Measurements from ENCODE around the gene PDIK1L. TPM values are rescaled to one million over a fixed set of nuclear protein-coding genes. Genes with fewer than 3 reads are reported as not detected.

PDIK1L gene
- total RNA-seq, 1 donor from 2014 or later = 3.1 TPM

DNA sequence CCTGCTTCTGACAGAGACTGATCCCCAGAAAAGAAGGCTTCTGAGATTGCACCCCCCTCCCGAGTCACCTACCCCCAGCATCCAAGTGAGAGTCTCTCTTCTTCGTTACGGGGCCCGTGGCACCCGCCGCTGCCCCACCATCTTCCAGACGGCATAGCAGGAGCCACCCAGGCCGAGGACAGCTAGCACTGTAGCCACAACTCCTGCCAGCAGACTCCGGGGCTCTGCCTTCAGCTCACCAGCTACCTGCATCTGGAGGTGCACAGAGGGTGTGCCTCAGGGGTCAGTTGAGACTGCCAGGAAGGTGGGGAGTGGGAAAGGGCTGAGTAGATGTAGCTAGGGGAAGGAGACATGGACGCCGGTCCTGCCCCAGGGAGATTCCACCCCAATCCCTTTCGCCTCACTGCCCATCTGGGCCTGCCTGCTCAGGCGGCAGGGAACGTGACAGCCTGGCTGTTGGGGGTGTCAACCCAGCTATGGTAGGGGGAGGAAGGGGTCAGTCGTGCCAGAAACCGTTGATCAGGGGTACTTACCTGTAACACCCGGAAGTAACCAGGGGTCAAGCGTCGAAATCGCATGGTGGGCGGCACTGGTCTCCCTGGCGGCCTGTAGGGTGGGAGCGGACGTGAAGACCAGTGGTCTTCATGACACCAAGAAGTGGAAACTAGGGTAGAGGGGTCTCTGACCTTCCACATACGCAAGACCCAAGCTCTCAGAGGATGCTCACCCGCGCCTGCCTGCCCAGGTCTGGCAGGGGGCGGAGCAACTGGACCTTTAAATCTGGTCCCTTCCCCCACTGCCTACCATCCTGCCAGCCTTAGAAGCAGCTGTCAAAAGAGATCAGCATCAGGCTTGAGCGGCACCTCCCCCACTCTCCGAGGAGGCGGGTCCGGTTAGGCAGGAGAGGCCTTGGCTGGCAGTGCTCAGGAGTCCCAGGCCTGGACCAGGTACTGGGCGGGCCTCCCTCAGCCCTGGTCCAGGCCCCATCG is 59.8 kb downstream of the PDIK1L start, which contains the start of gene ZNF593OS:
Gene ZNF593OS, minus strand, starts transcription at position 749 of the 989 bp plus-strand sequence. Its CDS starts 171 bp downstream, at position 578.
- Histone ChIP-seq H3K9ac (ENCODE audit: low read length) (peak within 1 kb of the TSS; percentile 94), H3K9me3 (ENCODE audit: insufficient read depth, low read depth, low read length) (no peaks in the 10 kb centered on the region), H3K4me1 (ENCODE audit: insufficient read depth, low read length) (peaks cover 13% of the 10 kb centered on the region), H3K27ac (ENCODE audit: low read depth, low read length) (no peak within 1 kb of the TSS), H3K4me2 (ENCODE audit: low read length) (peak within 1 kb of the TSS; percentile 88), H2AFZ (ENCODE audit: low read depth, low read length) (no peak within 1 kb of the TSS), H3K4me3 (ENCODE audit: insufficient read depth, low read depth, low read length) (peak within 1 kb of the TSS; percentile 68), H4K20me1 (ENCODE audit: insufficient read depth, low read length) (no peaks in the 10 kb centered on the region), H3K36me3 (ENCODE audit: insufficient read depth, low read length) (no peaks in the 10 kb centered on the region), H3K79me2 (ENCODE audit: insufficient read depth, low read length) (peaks cover 20% of the 10 kb centered on the region), H3K27me3 (ENCODE audit: insufficient read depth, low read length) (no peaks in the 10 kb centered on the region)
- H3K27ac Mint-ChIP-seq (ENCODE audit: unreplicated experiment) = no peak within 1 kb of the TSS
- H3K9me3 Mint-ChIP-seq (ENCODE audit: unreplicated experiment) = no peaks in the 10 kb centered on the region
- H3K4me1 Mint-ChIP-seq (ENCODE audit: low read depth, unreplicated experiment) = no peaks in the 10 kb centered on the region
- DNase-seq (ENCODE audit: low read depth) (no peak), FAIRE-seq (no peak)
- H3K27me3 Mint-ChIP-seq (ENCODE audit: low read depth, unreplicated experiment) = no peaks in the 10 kb centered on the region
- H3K36me3 Mint-ChIP-seq (ENCODE audit: low read depth, unreplicated experiment) = no peaks in the 10 kb centered on the region
- peak within 1 kb of the TSS; percentile 89 for H3K4me3 Mint-ChIP-seq (ENCODE audit: unreplicated experiment)
- TF ChIP-seq EZH2 (IDR thresholded peaks at IDR 0.05; ENCODE audit: insufficient read depth, low read length) (no peak), CTCF (IDR thresholded peaks at IDR 0.05; ENCODE audit: insufficient read depth, low read depth, low read length) (no peak)

Other genes starting within 250 kb of the PDIK1L start
- 14.5 and 15.1 TPM in 2 replicates for gene PAQR7, start 236.1 kb upstream of the PDIK1L start, total RNA-seq
- 130 and 173 TPM in 2 replicates for gene STMN1, start 205.4 kb upstream of the PDIK1L start, total RNA-seq
- 13.6 and 14.1 TPM in 2 replicates for gene PAFAH2, start 113.8 kb upstream of the PDIK1L start, total RNA-seq
- gene EXTL1, start 90.0 kb upstream of the PDIK1L start, total RNA-seq = 26.4 and 39.9 TPM in 2 replicates
- not detected in 2 replicates for gene SLC30A2, start 65.7 kb upstream of the PDIK1L start, total RNA-seq
- not detected in 2 replicates for gene TRIM63, start 44.2 kb upstream of the PDIK1L start, total RNA-seq
- 0.70 and 0.77 TPM in 2 replicates for gene FAM110D, start 47.3 kb downstream of the PDIK1L start, total RNA-seq
- not detected in 2 replicates for gene C1orf232, start 57.1 kb downstream of the PDIK1L start, total RNA-seq
- gene ZNF593, start 58.1 kb downstream of the PDIK1L start, total RNA-seq = 34.4 and 37.6 TPM in 2 replicates
- not detected in 2 replicates for gene ZNF593OS, start 60.0 kb downstream of the PDIK1L start, total RNA-seq
- 4.2 and 5.0 TPM in 2 replicates for gene CNKSR1, start 65.7 kb downstream of the PDIK1L start, total RNA-seq
- gene CATSPER4, start 78.8 kb downstream of the PDIK1L start, total RNA-seq = not detected in 2 replicates
- gene CEP85, start 122.4 kb downstream of the PDIK1L start, total RNA-seq = 10.2 and 10.5 TPM in 2 replicates
- gene SH3BGRL3, start 168.3 kb downstream of the PDIK1L start, total RNA-seq = 301 and 324 TPM in 2 replicates
- 12.8 and 13.7 TPM in 2 replicates for gene UBXN11, start 194.8 kb downstream of the PDIK1L start, total RNA-seq
- 1.9 TPM in 1 of 2 replicates, not detected in the other for gene CD52, start 206.1 kb downstream of the PDIK1L start, total RNA-seq
- gene CRYBG2, start 242.3 kb downstream of the PDIK1L start, total RNA-seq = 1.8 and 5.3 TPM in 2 replicates